GM13976 (cell line): ENCODE measurements around the gene ABCB11.

ENCODE experiments used
- DNase-seq: peaks from one replicate; pipeline ENCODE4 v3.0.0; 2012; ENCODE audit warnings: low spot score
- CTCF ChIP-seq: IDR thresholded peaks from 2 replicates; pipeline ENCODE4 v1.5.1; 2012; ENCODE audit warnings: borderline replicate concordance, mild to moderate bottlenecking; ENCODE audit not compliant: insufficient read depth; ENCODE audit errors: extremely low read depth, missing control alignments, control extremely low read depth
- in situ Hi-C: fragments of 300-500 bp; cut with MboI; formaldehyde crosslinking; loops from one replicate; pipeline ENCODE4 v1.12.0; 2022; ENCODE audit warnings: low sequenced_read_pairs, mixed read lengths, inconsistent platforms; ENCODE audit not compliant: unreplicated experiment

The ABCB11 gene

DNA sequence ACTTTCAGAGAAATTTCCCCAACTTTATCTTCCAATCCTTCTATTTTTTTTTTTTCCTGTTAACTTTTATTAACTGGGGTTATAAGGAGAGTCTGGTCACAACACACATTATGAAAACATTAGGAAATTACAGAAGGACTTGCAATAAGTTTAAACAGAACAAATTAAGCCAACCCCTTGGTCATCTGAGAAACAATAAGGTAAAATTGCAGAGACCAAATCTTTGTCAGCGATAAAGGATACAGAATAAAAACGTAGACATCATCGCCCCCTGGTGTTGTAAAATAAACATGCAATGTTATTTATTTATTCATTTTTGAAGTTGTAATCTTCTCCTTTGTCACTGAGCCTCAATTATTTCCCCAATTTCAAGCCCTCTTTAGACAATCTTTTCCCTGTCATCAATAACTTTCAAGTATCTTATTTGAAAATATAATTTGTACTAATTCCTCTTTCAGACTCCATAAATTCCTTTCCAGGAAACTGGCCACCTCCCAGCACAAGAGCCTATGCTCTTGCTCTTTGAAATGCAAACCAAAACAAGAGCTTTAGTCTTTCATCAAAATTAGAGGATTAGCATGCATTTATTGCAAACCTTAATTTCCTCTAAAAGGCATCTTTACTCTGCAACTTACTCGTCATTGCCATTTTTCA, 110.5 kb downstream of the ABCB11 start:
- DNase-seq: peak; percentile 45
- in situ Hi-C loops: loop anchor here (25.0 kb wide), 1 partner anchor 783 kb away; no protein-coding TSS in a partner anchor
- peak; percentile 29 for TF ChIP-seq CTCF

DNA sequence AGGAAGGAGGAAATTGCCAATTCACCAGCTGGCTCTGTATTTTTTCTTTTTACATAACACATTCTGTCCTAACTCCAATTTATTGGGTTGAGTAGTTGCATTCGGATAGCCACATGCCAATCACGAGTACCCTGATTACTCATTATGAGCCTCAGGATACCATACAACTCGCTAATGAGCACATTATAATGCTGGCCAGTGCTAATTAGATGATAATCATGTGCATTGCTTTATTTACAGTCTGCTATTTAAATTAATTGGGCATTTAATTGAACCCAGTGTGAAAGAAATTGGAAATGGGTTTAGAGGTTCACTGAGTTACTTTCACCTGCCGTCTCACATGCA, 114.8 kb downstream of the ABCB11 start:
- TF ChIP-seq CTCF: no peak
- in situ Hi-C loops: loop anchor here (5.0 to 25.0 kb wide), 3 partner anchors 142 to 779 kb away; no protein-coding TSS in a partner anchor
- DNase-seq: no peak

DNA sequence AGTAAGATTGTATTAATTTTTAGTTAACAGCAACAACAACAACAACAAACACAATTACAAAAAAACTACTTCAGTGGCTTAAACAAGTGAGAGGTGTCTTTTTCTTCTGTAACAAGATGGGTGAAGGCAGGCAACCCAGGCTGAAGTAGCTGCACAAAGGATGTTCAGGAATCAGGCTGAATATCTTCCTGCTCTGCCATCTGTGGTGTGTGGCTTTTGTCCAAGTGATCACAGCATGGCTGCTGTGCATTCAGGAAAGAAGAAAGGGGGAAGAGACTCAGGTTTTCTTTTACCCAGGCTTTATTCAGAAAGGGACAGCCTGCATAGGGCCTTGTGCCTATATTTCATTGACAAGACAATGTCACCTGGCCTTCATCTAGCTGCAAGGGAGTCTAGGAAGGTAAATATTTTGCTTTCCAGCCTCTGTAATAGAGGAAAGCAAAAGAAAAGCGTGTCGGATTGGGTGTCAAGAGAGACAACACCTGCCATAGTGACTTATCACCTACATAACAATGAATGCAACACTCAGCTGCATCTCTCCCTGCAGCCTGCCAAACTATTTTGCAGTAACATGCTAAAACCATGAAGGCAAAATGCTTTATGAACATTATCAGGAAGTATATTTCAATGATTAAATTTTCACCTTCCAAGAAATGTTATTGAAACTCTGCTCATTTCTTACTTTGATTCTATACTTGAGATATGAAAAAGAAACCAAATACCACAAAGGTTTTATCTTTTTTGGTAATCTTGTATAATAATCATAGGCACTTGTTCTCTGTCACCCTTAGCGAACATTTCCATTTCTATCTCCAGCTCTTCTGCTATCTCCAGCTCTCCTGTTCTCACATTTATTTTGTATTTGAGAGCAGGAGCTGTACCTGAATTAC, 115.4 kb downstream of the ABCB11 start:
- in situ Hi-C loops: loop anchor here (5.0 to 25.0 kb wide), 3 partner anchors 141 to 778 kb away; no protein-coding TSS in a partner anchor
- no peak for TF ChIP-seq CTCF
- DNase-seq: no peak

- no peak for DNase-seq
- no peak for TF ChIP-seq CTCF
- in situ Hi-C loops: loop anchor here (10.0 to 25.0 kb wide), 2 partner anchors 139 to 776 kb away; no protein-coding TSS in a partner anchor
These were observed 117.6 kb downstream of the ABCB11 start for GRCh38 chr2:168913495-168913894.

- in situ Hi-C loops: loop anchor here (10.0 to 25.0 kb wide), 2 partner anchors 138 to 776 kb away; no protein-coding TSS in a partner anchor
- DNase-seq: no peak
- no peak for TF ChIP-seq CTCF
These were observed 118.2 kb downstream of the ABCB11 start for GRCh38 chr2:168912901-168913369.

GRCh38 chr2:168912466-168912865, 118.7 kb downstream of the ABCB11 start:
- TF ChIP-seq CTCF: no peak
- in situ Hi-C loops: loop anchor here (10.0 to 25.0 kb wide), 2 partner anchors 138 to 775 kb away; no protein-coding TSS in a partner anchor
- DNase-seq: no peak
